Measurements from ENCODE around the gene CD81.

Gene CD81

DNA sequence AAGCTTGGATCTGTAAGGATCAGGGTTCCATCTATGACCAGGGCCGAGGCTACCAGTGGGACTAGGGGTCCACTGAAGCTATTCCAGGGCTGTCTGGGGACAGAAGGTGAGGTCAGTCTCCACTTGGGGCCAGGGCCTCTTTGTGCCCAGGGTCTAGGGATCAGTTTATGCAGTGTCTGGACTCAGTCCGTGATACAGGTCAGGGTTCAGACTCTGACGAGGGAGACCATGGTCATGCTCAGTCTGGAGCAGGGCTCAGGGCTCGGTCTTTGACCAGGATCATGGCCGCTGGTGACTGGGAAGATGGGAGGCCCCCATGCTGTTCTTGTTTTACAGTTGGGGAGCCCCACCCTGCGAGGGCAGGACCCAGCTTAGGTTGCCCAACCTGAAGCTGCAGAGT lies 35.2 kb downstream of the CD81 start:
- H4K20me1 ChIP-seq (ENCODE audit: low read depth, low read length), result no peaks in the 10 kb centered on the region
- no peak overlapping the region for H3K9ac ChIP-seq (ENCODE audit: low read length)
- H3K4me2 ChIP-seq (ENCODE audit: low read depth, low read length, poor library complexity, severe bottlenecking), result no peak overlapping the region
- no peaks in the 10 kb centered on the region for H3K27me3 ChIP-seq (ENCODE audit: low read length)
- H3K36me3 ChIP-seq (ENCODE audit: low read length), result no peaks in the 10 kb centered on the region
- H3K9me3 ChIP-seq (ENCODE audit: insufficient read depth, low read length), result no peaks in the 10 kb centered on the region
- H3F3A ChIP-seq (ENCODE audit: insufficient read depth), result no peaks in the 10 kb centered on the region
- TF ChIP-seq EZH2phosphoT487 (conservative IDR thresholded peaks at IDR 0.05; ENCODE audit: low read length), result no peak
- TF ChIP-seq, protein P1, sequence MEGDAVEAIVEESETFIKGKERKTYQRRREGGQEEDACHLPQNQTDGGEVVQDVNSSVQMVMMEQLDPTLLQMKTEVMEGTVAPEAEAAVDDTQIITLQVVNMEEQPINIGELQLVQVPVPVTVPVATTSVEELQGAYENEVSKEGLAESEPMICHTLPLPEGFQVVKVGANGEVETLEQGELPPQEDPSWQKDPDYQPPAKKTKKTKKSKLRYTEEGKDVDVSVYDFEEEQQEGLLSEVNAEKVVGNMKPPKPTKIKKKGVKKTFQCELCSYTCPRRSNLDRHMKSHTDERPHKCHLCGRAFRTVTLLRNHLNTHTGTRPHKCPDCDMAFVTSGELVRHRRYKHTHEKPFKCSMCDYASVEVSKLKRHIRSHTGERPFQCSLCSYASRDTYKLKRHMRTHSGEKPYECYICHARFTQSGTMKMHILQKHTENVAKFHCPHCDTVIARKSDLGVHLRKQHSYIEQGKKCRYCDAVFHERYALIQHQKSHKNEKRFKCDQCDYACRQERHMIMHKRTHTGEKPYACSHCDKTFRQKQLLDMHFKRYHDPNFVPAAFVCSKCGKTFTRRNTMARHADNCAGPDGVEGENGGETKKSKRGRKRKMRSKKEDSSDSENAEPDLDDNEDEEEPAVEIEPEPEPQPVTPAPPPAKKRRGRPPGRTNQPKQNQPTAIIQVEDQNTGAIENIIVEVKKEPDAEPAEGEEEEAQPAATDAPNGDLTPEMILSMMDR (IDR thresholded peaks at IDR 0.05; ENCODE audit: insufficient read depth, low read length, poor library complexity, severe bottlenecking), result no peak
- H3K9me2 ChIP-seq (replicated peaks; ENCODE audit: insufficient read depth, low read length), result no peaks in the 10 kb centered on the region
- no peaks in the 10 kb centered on the region for H3K79me2 ChIP-seq (ENCODE audit: insufficient read depth, low read length)
- H3K27ac ChIP-seq (ENCODE audit: low read depth, low read length), result no peak overlapping the region
- H3K4me3 ChIP-seq (ENCODE audit: insufficient read depth, low read length, poor library complexity, severe bottlenecking), result no peak overlapping the region
- H2AFZ ChIP-seq (ENCODE audit: low read depth, low read length, severe bottlenecking), result no peak overlapping the region

DNA sequence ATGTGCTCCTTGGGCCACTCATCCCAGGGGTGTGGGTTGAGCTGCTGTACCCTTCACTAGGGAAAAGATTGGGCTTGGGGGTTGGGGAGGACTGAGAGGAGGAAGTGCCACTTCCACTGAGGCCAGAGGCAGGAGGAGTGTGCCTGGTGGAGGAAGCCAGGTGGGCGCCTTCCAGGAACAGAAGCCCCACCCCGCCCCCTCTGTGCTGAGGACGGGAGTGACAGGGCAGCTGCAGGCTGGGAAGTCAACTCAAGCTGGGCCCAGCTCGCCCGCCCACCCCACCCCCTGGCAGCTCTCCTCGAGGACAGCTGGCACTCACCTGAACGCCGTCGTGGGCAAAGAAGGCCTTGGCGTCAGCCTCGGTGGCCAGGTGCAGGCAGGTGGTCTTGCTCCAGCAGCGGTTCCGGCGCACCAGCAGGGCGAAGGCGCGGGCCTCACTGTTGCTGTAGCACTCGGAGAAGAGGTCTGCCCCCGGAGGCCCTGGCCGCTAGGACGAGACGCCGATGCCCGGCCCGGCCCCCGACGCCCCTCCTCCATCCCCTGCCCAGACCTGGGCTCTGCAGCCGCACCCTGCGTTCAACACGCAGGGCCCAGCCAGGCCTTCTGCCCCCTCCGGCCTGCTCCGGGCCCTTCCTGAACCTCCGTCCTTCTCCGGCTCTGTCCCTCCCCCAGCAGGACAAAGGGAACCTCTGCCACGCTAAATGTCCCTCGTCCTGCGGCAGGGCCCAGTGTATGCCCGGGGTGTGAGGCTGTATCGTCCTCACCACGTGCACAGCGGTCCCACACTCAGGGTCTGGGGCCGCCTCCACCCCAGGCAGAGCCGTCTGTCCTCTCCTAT lies 36.9 kb downstream of the CD81 start:
- Histone ChIP-seq H3K36me3 (ENCODE audit: low read length) (no peaks in the 10 kb centered on the region), H3K9me3 (ENCODE audit: insufficient read depth, low read length) (no peaks in the 10 kb centered on the region), H3K9ac (ENCODE audit: low read length) (no peak overlapping the region), H3K4me3 (ENCODE audit: insufficient read depth, low read length, poor library complexity, severe bottlenecking) (no peak overlapping the region), H3K27me3 (ENCODE audit: low read length) (no peaks in the 10 kb centered on the region), H3K4me2 (ENCODE audit: low read depth, low read length, poor library complexity, severe bottlenecking) (no peak overlapping the region), H3F3A (ENCODE audit: insufficient read depth) (no peaks in the 10 kb centered on the region), H4K20me1 (ENCODE audit: low read depth, low read length) (no peaks in the 10 kb centered on the region), H3K27ac (ENCODE audit: low read depth, low read length) (no peak overlapping the region), H2AFZ (ENCODE audit: low read depth, low read length, severe bottlenecking) (no peak overlapping the region), H3K79me2 (ENCODE audit: insufficient read depth, low read length) (no peaks in the 10 kb centered on the region), H3K9me2 (replicated peaks; ENCODE audit: insufficient read depth, low read length) (no peaks in the 10 kb centered on the region)
- TF ChIP-seq, protein P1 (IDR thresholded peaks at IDR 0.05; ENCODE audit: insufficient read depth, low read length, poor library complexity, severe bottlenecking), result no peak
- TF ChIP-seq EZH2phosphoT487 (conservative IDR thresholded peaks at IDR 0.05; ENCODE audit: low read length), result no peak

DNA sequence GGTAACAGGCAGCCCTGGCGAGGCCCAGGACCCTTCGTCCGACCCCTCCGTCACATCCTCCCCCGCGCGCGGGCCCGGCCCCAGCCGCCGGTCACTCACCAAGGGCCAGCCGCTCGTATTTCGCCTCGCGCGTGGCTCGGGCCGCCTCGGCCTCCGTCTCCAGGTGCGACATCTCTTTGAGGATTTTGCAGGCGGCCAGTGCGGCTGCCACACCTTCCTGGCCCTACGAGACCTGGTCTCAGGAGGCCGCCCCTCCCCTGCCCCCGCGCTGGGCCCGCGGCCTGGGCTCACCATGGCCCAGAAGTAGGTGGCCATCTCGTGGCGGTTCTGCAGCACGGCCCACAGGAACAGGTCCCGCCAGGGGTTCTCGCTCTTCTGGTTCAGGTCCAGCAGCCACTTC lies 37.5 kb downstream of the CD81 start:
- Histone ChIP-seq H3K36me3 (ENCODE audit: low read length) (no peaks in the 10 kb centered on the region), H3K9me3 (ENCODE audit: insufficient read depth, low read length) (no peaks in the 10 kb centered on the region), H3K9me2 (replicated peaks; ENCODE audit: insufficient read depth, low read length) (no peaks in the 10 kb centered on the region), H3F3A (ENCODE audit: insufficient read depth) (no peaks in the 10 kb centered on the region), H3K79me2 (ENCODE audit: insufficient read depth, low read length) (no peaks in the 10 kb centered on the region), H3K27ac (ENCODE audit: low read depth, low read length) (no peak overlapping the region), H3K9ac (ENCODE audit: low read length) (no peak overlapping the region), H3K27me3 (ENCODE audit: low read length) (no peaks in the 10 kb centered on the region), H4K20me1 (ENCODE audit: low read depth, low read length) (no peaks in the 10 kb centered on the region), H3K4me3 (ENCODE audit: insufficient read depth, low read length, poor library complexity, severe bottlenecking) (no peak overlapping the region), H2AFZ (ENCODE audit: low read depth, low read length, severe bottlenecking) (no peak overlapping the region), H3K4me2 (ENCODE audit: low read depth, low read length, poor library complexity, severe bottlenecking) (no peak overlapping the region)
- TF ChIP-seq, protein P1 (IDR thresholded peaks at IDR 0.05; ENCODE audit: insufficient read depth, low read length, poor library complexity, severe bottlenecking), result no peak
- no peak for TF ChIP-seq EZH2phosphoT487 (conservative IDR thresholded peaks at IDR 0.05; ENCODE audit: low read length)

Measured in SU-DHL-6 (cell line).